Spinal cord (tissue), 10 donors: ENCODE measurements around the gene PLCL1. TPM values are rescaled to one million over a fixed set of nuclear protein-coding genes. Genes with fewer than 3 reads are reported as not detected.
A peak's percentile ranks its signal among the peaks of the same experiment; 100 is the strongest.
"Not testable (repeated sequence)": the region's sequence is repeated elsewhere in the genome, so short reads cannot be mapped to it uniquely, and the experiment has no call there.

Experiments used
- DNase-seq, 6 donors: peaks; one replicate each; pipeline versions ENCODE4 v3.0.0 to v3.0.0-alpha.2; 2013 to 2015; ENCODE audit warnings: low spot score in 6 of 6, low read depth in 4 of 6
- H3K27ac ChIP-seq: one replicate; pipeline ENCODE4 v1.5.1; 2013; ENCODE audit warnings: low read depth, low read length, control low read depth
- H3K27me3 ChIP-seq: one replicate; pipeline ENCODE4 v1.6.1; 2013; ENCODE audit warnings: low read length; ENCODE audit not compliant: control insufficient read depth, insufficient read depth
- H3K36me3 ChIP-seq: one replicate; pipeline ENCODE4 v1.6.1; 2013; ENCODE audit warnings: low read length; ENCODE audit not compliant: control insufficient read depth, insufficient read depth
- H3K4me1 ChIP-seq: one replicate; pipeline ENCODE4 v1.6.1; 2013; ENCODE audit warnings: low read length; ENCODE audit not compliant: control insufficient read depth, insufficient read depth
- H3K4me3 ChIP-seq: one replicate; pipeline ENCODE4 v1.5.1; 2013; ENCODE audit warnings: low read depth, low read length, control low read depth
- H3K9me3 ChIP-seq: one replicate; pipeline ENCODE4 v1.6.1; 2013; ENCODE audit warnings: low read length; ENCODE audit not compliant: control insufficient read depth, insufficient read depth
- WGBS: methylation state at CpG from one replicate; pipeline ENCODE4 v1.1.5; 2013; ENCODE audit warnings: missing lambda C conversion rate; ENCODE audit not compliant: insufficient coverage; 5-methylcytosine and 5-hydroxymethylcytosine counted together
- polyA plus RNA-seq, 2 donors: library from polyadenylated mRNA; unstranded; fragments of 120-200 nt; gene quantifications; one replicate each; pipeline ENCODE4 v1.2.1, GENCODE V29; 2013; ENCODE audit not compliant: insufficient read length in 2 of 2
- total RNA-seq, 2 donors: library from RNA; depleted of rRNA in 1 of 2; stranded (reverse); fragments of 120-200 nt in 1 of 2; fragments of >200 nt in 1 of 2; gene quantifications; one replicate each; pipeline versions ENCODE4 v1.2.3 to v1.2.4, GENCODE V29; 2013 to 2014
- donor health status: healthy.

Gene PLCL1
- total and polyA plus RNA-seq, 4 donors: 9.5 to 22.0 (median 13.5) TPM

DNA sequence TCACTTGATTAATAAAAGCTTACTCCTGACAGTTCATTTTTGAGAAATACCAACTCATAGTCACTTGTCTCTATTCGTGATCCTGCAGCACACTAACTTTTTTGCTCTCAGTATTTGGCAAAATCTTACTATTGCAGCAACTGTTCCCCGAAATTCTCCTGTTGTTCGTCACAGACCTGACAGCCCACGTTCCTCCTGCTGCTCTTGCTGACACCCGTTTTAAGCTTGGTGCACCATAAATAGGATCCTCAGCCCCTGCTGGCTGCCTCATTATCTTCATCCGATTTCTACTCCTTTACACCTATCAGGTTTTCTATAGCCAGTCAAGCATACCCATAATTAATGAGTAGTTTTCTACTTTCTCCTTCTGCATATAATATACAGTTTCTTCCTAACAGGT lies 368.8 kb downstream of the PLCL1 start:
- no peaks in the 10 kb centered on the region for H3K4me1 ChIP-seq
- no peak overlapping the region for H3K27ac ChIP-seq
- H3K9me3 ChIP-seq: no peaks in the 10 kb centered on the region
- peak in 2 of 6 donors; percentile 13 to 22 for DNase-seq
- 34% methylated on average over 5 of the region's 6 CpGs for WGBS
- no peaks in the 10 kb centered on the region for H3K36me3 ChIP-seq
- no peak overlapping the region for H3K4me3 ChIP-seq
- H3K27me3 ChIP-seq: no peaks in the 10 kb centered on the region

DNA sequence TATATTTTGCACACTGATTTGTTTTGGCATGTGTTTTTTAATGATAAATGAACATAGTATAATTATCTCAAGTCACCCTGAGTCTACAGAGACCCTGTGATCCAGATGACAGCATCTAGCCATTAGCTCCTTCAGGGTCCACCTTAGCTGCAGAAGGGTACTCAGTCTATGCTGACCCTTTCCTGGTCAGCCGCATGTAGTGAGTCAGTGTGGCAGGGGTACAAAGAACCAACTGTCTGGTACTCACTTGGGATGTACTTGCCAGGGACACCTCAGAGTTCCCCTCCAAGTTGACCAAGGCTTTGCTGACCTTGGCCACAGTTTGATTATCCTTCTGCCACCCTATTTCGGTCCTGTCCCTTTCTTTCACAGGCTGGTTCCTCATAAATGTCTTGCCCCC lies 369.5 kb downstream of the PLCL1 start:
- no peak overlapping the region for H3K4me3 ChIP-seq
- no peaks in the 10 kb centered on the region for H3K27me3 ChIP-seq
- no peak overlapping the region for H3K27ac ChIP-seq
- H3K9me3 ChIP-seq: no peaks in the 10 kb centered on the region
- no peaks in the 10 kb centered on the region for H3K4me1 ChIP-seq
- DNase-seq: no peak
- H3K36me3 ChIP-seq: no peaks in the 10 kb centered on the region
- 89% methylated on average over 2 of the region's 2 CpGs for WGBS

DNA sequence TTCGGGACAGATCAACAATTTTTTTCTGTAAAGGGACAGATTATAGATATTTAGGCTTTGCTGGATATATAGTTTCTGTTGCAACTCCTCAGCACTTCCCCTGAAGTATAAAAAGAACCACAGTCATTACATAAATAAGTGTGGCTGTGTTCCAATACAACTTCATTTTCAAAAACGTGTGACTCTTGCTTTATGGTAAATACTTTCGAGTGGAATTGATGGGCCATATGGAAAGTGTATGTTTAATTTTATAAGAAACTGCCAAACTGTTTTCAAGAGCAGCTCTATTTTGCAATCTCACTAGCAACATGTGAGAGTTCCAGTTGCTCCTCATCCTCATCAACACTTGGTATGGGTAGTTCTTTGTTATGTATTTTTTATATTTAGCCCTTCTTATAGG lies 370.9 kb downstream of the PLCL1 start:
- Histone ChIP-seq H3K9me3 (no peaks in the 10 kb centered on the region), H3K36me3 (no peaks in the 10 kb centered on the region), H3K27me3 (no peaks in the 10 kb centered on the region), H3K4me3 (no peak overlapping the region), H3K27ac (no peak overlapping the region), H3K4me1 (no peaks in the 10 kb centered on the region)
- WGBS: no CpG with 5 or more reads among the region's 3 CpGs
- DNase-seq: peak in 1 of 6 donors; percentile 68

DNA sequence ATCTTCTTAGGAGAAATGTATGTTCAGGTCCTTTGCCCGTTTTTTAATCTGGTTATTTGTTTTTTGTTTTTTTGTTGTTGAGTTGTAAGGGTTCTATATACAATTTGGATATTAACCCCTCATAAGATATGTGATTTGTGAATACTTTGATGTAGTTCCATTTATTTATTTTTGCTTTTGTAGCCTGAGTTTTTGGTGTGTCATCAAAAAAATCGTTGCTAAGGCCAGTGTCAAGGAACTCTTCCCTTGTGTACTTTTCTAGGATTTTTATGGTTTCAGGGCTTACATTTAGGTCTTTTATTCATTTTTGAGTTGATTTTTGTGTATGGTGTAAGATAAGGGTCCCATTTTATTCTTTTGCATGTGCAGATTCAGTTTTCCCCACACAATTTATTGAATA lies 372.6 kb downstream of the PLCL1 start:
- Histone ChIP-seq H3K36me3 (no peaks in the 10 kb centered on the region), H3K4me1 (no peaks in the 10 kb centered on the region), H3K9me3 (no peaks in the 10 kb centered on the region), H3K27ac (no peak overlapping the region), H3K27me3 (no peaks in the 10 kb centered on the region), H3K4me3 (no peak overlapping the region)
- 67% methylated on average over 1 of the region's 2 CpGs for WGBS
- DNase-seq: no peak

DNA sequence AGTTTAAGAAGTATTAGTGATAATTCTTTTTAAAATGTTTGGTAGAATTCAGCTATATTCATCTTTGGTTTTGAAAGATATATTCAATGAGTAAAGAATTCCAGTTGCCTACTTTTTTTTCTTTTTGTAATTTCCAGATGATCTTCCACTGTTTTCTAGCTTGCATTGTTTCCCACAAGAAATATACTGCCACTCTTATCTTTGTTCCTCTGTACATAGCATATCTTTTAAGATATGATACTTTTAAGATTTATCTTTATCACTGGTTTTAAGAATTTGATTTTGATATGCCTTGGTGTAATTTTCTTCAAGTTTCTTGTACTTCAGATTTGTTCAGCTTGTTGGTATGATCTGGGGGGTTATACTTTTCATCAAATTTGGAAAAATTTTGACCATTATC lies 374.4 kb downstream of the PLCL1 start:
- H3K4me3 ChIP-seq: no peak overlapping the region
- H3K27ac ChIP-seq: no peak overlapping the region
- no peaks in the 10 kb centered on the region for H3K27me3 ChIP-seq
- DNase-seq: no peak
- H3K4me1 ChIP-seq: no peaks in the 10 kb centered on the region
- no peaks in the 10 kb centered on the region for H3K9me3 ChIP-seq
- no peaks in the 10 kb centered on the region for H3K36me3 ChIP-seq

DNA sequence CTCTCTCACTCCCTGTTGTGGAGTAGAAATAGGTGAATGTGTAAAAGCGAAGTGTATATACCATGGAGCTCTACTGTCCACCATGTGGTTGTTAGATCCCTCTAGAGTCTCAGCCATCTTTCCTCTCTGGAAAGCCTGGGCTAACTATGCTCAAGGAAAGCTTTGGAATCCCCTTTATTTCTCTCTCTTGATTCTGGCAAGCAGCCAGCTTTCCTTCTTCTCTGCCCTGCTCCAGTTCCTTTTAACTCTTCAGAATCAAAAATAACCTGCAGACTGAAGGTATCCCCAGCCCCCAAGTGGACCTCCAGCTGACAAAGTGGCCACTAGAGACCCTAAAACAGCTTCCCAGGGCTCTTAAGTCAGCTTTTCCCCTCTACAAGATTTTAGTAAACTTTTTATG lies 381.9 kb downstream of the PLCL1 start:
- no peaks in the 10 kb centered on the region for H3K27me3 ChIP-seq
- H3K4me1 ChIP-seq: no peaks in the 10 kb centered on the region
- H3K4me3 ChIP-seq: no peak overlapping the region
- WGBS: no CpG with 5 or more reads among the region's 1 CpG
- no peak for DNase-seq
- no peaks in the 10 kb centered on the region for H3K9me3 ChIP-seq
- no peaks in the 10 kb centered on the region for H3K36me3 ChIP-seq
- no peak overlapping the region for H3K27ac ChIP-seq

DNA sequence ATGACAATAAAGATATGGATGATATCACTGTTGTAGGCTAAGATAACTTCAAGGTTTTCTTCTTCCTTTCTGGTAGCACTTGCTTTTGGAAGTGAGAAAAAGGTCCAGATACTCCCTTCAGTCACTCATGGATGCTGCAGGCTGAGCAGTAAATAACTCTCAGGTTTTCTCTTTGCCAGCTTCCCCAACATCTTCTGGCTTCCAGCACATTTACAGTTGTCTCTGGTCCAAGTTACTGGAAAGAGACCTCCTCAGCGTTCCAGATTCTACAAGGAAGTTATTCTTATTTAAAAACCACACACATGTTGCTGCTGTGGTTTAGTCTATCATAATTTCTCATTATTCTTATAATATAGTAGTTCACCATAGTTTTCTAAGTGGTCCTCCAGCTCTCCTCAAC lies 383.4 kb downstream of the PLCL1 start:
- no peak overlapping the region for H3K4me3 ChIP-seq
- no peaks in the 10 kb centered on the region for H3K27me3 ChIP-seq
- H3K4me1 ChIP-seq: no peaks in the 10 kb centered on the region
- H3K36me3 ChIP-seq: no peaks in the 10 kb centered on the region
- peak in 1 of 6 donors; percentile 16 for DNase-seq
- no peak overlapping the region for H3K27ac ChIP-seq
- no peaks in the 10 kb centered on the region for H3K9me3 ChIP-seq
- WGBS: no CpG with 5 or more reads among the region's 1 CpG

DNA sequence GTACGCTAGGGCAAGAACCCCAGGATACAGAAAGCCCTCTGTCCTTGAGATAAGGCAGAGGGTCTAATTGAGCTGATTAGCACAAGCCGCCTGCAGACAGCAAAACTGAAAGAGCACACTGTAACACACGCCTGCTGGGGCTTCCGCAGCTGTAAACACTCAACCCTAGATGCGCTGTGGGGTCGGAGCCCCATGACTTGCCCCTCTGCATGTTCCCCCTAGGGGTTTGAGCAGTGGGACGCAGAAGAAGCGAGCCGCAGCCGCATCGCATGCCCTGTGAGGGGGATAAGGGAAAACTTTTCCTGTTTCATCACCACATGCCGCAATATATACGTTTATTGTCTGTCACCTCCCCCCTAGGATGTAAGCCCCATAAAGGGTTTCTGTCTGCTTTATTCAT lies 384.6 kb downstream of the PLCL1 start:
- no peaks in the 10 kb centered on the region for H3K27me3 ChIP-seq
- no peaks in the 10 kb centered on the region for H3K36me3 ChIP-seq
- no peaks in the 10 kb centered on the region for H3K4me1 ChIP-seq
- no peak overlapping the region for H3K4me3 ChIP-seq
- no peak overlapping the region for H3K27ac ChIP-seq
- DNase-seq: no peak
- WGBS: 82% methylated on average over 6 of the region's 13 CpGs
- no peaks in the 10 kb centered on the region for H3K9me3 ChIP-seq

DNA sequence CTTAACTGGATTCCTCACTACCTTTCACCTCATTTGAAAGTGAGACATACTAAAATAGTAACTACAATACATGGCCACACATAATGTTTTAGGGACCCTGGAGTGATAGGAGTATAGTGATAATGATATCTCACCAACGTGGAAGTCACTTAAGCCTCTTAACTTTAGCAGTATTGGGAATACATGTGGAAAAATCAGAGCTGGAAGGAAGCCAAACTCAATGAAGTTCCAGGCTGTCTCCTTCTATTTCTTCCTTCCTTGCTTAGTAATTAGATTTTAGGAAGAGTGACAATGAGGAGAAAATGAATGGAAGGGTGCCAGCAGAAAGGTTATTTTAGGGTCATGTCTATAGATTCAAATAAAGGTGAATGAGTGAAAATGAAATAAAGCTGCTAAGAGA lies 387.3 kb downstream of the PLCL1 start:
- Histone ChIP-seq H3K4me3 (no peak overlapping the region), H3K27ac (no peak overlapping the region), H3K4me1 (no peaks in the 10 kb centered on the region), H3K9me3 (no peaks in the 10 kb centered on the region), H3K27me3 (no peaks in the 10 kb centered on the region), H3K36me3 (no peaks in the 10 kb centered on the region)
- DNase-seq: peak in 2 of 6 donors; percentile 22 to 54
- no CpG with 5 or more reads among the region's 1 CpG for WGBS

DNA sequence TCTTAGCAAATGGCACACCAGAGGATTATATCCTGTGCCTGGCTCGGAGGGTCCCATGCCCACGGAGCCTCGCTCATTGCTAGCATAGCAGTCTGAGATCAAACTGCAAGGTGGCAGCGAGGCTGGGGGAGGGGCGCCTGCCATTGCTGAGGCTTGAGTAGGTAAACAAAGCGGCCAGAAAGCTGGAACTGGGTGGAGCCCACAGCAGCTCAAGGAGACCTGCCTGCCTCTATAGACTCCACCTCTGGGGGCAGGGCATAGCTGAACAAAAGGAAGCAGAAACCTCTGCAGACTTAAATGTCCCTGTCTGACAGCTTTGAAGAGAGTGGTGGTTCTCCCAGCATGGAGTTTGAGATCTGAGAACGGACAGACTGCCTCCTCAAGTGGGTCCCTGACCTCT lies 392.2 kb downstream of the PLCL1 start:
- not testable (repeated sequence) for H3K9me3 ChIP-seq, H3K27me3 ChIP-seq
- WGBS: 86% methylated on average over 1 of the region's 7 CpGs

More for the DNA sequence above, 392.2 kb downstream of the PLCL1 start:
- not testable (repeated sequence) for DNase-seq, H3K4me3 ChIP-seq, H3K36me3 ChIP-seq, H3K4me1 ChIP-seq, H3K27ac ChIP-seq
